OCI-LY1 (cell line): ENCODE results near the gene CSF2RB.
"Not testable (repeated sequence)": the region's sequence is repeated elsewhere in the genome, so short reads cannot be mapped to it uniquely, and the experiment has no call there.

ENCODE experiments used
- H2AFZ ChIP-seq: fragments of 200-600 bp; sonication (generic), shearing (Covaris generic); 2 replicates; pipeline ENCODE4 v1.6.0; 2014; ENCODE audit warnings: antibody characterized with exemption, mild to moderate bottlenecking, low read length
- H3F3A ChIP-seq: fragments of 200-600 bp; sonication (generic), shearing (Covaris generic); 2 replicates; pipeline ENCODE4 v1.6.0; 2014; ENCODE audit warnings: mild to moderate bottlenecking, antibody characterized with exemption, low read length, moderate library complexity; ENCODE audit not compliant: insufficient read depth
- H3K27ac ChIP-seq: fragments of 200-600 bp; sonication (generic); 2 replicates; pipeline ENCODE4 v1.5.1; 2014; ENCODE audit warnings: low read length, mixed run types, mild to moderate bottlenecking, low read depth; ENCODE audit not compliant: poor library complexity, severe bottlenecking
- H3K27me3 ChIP-seq: fragments of 200-600 bp; sonication (generic); 2 replicates; pipeline ENCODE4 v1.6.0; 2014; ENCODE audit warnings: antibody characterized with exemption, mild to moderate bottlenecking, low read length, moderate library complexity; ENCODE audit not compliant: insufficient read depth
- H3K36me3 ChIP-seq: fragments of 200-600 bp; sonication (generic); 2 replicates; pipeline ENCODE4 v1.6.1; 2014; ENCODE audit warnings: mild to moderate bottlenecking, antibody characterized with exemption, low read length, moderate library complexity, mixed read lengths; ENCODE audit not compliant: insufficient read depth
- H3K4me1 ChIP-seq: fragments of 200-600 bp; sonication (generic); 2 replicates; pipeline ENCODE4 v1.5.1; 2014; ENCODE audit warnings: mild to moderate bottlenecking, low read length, moderate library complexity; ENCODE audit not compliant: insufficient read depth, severe bottlenecking
- H3K4me2 ChIP-seq: fragments of 200-600 bp; sonication (generic), shearing (Covaris generic); 2 replicates; pipeline ENCODE4 v1.6.1; 2014; ENCODE audit warnings: low read length
- H3K4me3 ChIP-seq: fragments of 200-600 bp; sonication (generic); 2 replicates; pipeline ENCODE4 v1.5.1; 2014; ENCODE audit warnings: low read length, low read depth, mild to moderate bottlenecking, mixed read lengths; ENCODE audit not compliant: poor library complexity, severe bottlenecking
- H3K79me2 ChIP-seq: fragments of 200-600 bp; shearing (Covaris generic); 2 replicates; pipeline ENCODE4 v1.6.1; 2016; ENCODE audit warnings: mixed run types, low read length, mixed read lengths; ENCODE audit not compliant: insufficient read depth
- H3K9ac ChIP-seq: fragments of 200-600 bp; sonication (generic), shearing (Covaris generic); 2 replicates; pipeline ENCODE4 v1.6.1; 2014; ENCODE audit warnings: mild to moderate bottlenecking, low read length, mixed read lengths
- H3K9me2 ChIP-seq: fragments of 200-600 bp; sonication (generic), shearing (Covaris generic); 2 replicates; pipeline ENCODE4 v1.6.1; 2014; ENCODE audit warnings: low read depth, mild to moderate bottlenecking, low read length, mixed read lengths
- H3K9me3 ChIP-seq: fragments of 200-600 bp; shearing (Covaris generic); 2 replicates; pipeline ENCODE4 v1.6.1; 2014; ENCODE audit warnings: low read length, mixed read lengths
- H4K20me1 ChIP-seq: fragments of 200-600 bp; sonication (generic), shearing (Covaris generic); 2 replicates; pipeline ENCODE4 v1.6.0; 2016; ENCODE audit warnings: mild to moderate bottlenecking, low read length; ENCODE audit not compliant: insufficient read depth
- EZH2 ChIP-seq: fragments of 200-600 bp; sonication (generic), shearing (Covaris generic); IDR thresholded peaks from 2 replicates; pipeline ENCODE4 v1.8.0; 2017; ENCODE audit warnings: borderline replicate concordance, mixed run types, mild to moderate bottlenecking, antibody characterized with exemption, low read length, moderate library complexity, mixed read lengths
- TF ChIP-seq, protein P1 (sequence below): fragments of 200-600 bp; sonication (generic), shearing (Covaris generic); IDR thresholded peaks from 2 replicates; pipeline ENCODE4 v1.5.1; 2017; ENCODE audit warnings: mild to moderate bottlenecking, antibody characterized with exemption, low read length, moderate library complexity, mixed read lengths

Gene CSF2RB

DNA sequence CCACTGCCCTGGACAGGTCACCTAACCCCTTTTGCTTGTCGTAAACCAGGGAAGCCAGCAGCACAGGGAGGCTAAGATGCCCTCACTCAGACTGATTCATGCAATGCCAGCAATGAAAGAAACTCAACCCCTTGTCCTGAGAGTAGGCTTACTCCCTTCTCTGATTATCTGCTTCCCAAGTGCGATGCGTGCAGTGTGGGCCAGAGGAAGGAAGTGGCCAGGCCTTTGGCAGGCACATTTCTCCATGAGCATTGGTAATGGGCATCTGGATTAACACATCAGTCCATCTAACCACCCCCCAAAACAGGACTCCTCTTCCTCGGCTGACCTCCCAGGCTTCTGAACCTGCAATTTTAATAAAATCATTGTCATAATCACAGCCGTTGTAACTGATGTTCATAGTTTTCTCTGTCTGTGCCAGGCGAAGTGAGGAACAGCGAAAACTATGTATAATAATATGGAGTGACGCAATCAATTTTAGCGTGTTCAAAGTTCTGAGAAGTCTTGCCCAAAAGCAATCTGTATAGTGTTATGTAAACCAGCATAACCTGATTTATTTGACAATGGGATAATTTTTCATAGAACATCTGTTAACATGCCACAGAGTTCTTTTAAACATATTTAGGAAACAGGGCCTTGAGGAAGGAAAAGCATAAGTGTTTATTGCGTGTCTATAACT, 71.9 kb downstream of the CSF2RB start:
- Histone ChIP-seq H2AFZ (no peak overlapping the region), H3K4me1 (no peaks in the 10 kb centered on the region), H3K4me2 (no peak overlapping the region), H4K20me1 (no peaks in the 10 kb centered on the region), H3K27me3 (0 out of 2 replicates have a peak, but pooled peaks cover 5% of the 10 kb centered on the region), H3K9me2 (no peaks in the 10 kb centered on the region), H3K9ac (no peak overlapping the region), H3K4me3 (no peak overlapping the region), H3K9me3 (peaks cover 6% of the 10 kb centered on the region; the same call in 1 of the 2 replicates), H3F3A (no peaks in the 10 kb centered on the region), H3K79me2 (no peaks in the 10 kb centered on the region), H3K27ac (no peak overlapping the region), H3K36me3 (no peaks in the 10 kb centered on the region)
- no peak for TF ChIP-seq EZH2
- TF ChIP-seq, protein P1, sequence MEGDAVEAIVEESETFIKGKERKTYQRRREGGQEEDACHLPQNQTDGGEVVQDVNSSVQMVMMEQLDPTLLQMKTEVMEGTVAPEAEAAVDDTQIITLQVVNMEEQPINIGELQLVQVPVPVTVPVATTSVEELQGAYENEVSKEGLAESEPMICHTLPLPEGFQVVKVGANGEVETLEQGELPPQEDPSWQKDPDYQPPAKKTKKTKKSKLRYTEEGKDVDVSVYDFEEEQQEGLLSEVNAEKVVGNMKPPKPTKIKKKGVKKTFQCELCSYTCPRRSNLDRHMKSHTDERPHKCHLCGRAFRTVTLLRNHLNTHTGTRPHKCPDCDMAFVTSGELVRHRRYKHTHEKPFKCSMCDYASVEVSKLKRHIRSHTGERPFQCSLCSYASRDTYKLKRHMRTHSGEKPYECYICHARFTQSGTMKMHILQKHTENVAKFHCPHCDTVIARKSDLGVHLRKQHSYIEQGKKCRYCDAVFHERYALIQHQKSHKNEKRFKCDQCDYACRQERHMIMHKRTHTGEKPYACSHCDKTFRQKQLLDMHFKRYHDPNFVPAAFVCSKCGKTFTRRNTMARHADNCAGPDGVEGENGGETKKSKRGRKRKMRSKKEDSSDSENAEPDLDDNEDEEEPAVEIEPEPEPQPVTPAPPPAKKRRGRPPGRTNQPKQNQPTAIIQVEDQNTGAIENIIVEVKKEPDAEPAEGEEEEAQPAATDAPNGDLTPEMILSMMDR = no peak

GRCh38 chr22:36986242-36986821, 72.9 kb downstream of the CSF2RB start:
- Histone ChIP-seq H3K4me1 (no peaks in the 10 kb centered on the region), H2AFZ (no peak overlapping the region), H3K9me2 (no peaks in the 10 kb centered on the region), H3K79me2 (no peaks in the 10 kb centered on the region), H3K27ac (no peak overlapping the region), H3K27me3 (0 out of 2 replicates have a peak, but pooled peaks cover 5% of the 10 kb centered on the region), H3K4me2 (no peak overlapping the region), H3F3A (no peaks in the 10 kb centered on the region), H4K20me1 (no peaks in the 10 kb centered on the region), H3K4me3 (no peak overlapping the region), H3K9me3 (peaks cover 6% of the 10 kb centered on the region; the same call in 1 of the 2 replicates), H3K9ac (no peak overlapping the region), H3K36me3 (no peaks in the 10 kb centered on the region)
- TF ChIP-seq EZH2 = no peak
- TF ChIP-seq, protein P1 = peak; percentile 88

GRCh38 chr22:36988075-36988832, 74.8 kb downstream of the CSF2RB start:
- TF ChIP-seq EZH2 = no peak
- TF ChIP-seq, protein P1 = no peak
- H3F3A ChIP-seq = no peaks in the 10 kb centered on the region
- H3K9me3 ChIP-seq = peaks cover 6% of the 10 kb centered on the region; the same call in 1 of the 2 replicates
- H4K20me1 ChIP-seq = no peaks in the 10 kb centered on the region
- no peak overlapping the region for H2AFZ ChIP-seq
- no peak overlapping the region for H3K27ac ChIP-seq
- H3K4me3 ChIP-seq = no peak overlapping the region
- 0 out of 2 replicates have a peak, but pooled peaks cover 5% of the 10 kb centered on the region for H3K27me3 ChIP-seq
- no peaks in the 10 kb centered on the region for H3K4me1 ChIP-seq
- no peaks in the 10 kb centered on the region for H3K79me2 ChIP-seq
- H3K36me3 ChIP-seq = no peaks in the 10 kb centered on the region
- H3K9me2 ChIP-seq = no peaks in the 10 kb centered on the region
- no peak overlapping the region for H3K4me2 ChIP-seq
- no peak overlapping the region for H3K9ac ChIP-seq

DNA sequence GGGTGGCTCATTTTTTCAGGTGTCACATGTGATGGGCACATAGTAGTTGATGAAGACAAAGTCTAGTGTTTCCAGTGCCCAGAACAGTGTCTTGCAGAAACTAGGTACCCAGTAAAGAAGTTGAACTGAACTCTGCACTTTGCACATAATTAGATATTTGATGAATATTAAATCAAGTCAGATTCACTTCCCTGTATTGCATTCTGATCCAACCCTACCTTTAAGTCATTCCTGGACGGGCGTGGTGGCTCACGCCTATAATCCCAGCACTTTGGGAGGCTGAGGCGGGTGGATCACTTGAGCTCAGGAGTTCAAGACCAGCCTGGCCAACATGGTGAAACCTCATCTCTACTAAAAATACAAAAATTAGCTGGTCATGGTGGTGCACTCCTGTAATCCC, 75.6 kb downstream of the CSF2RB start:
- not testable (repeated sequence) for H3K79me2 ChIP-seq, H2AFZ ChIP-seq, H3K9me3 ChIP-seq, H3K4me2 ChIP-seq, H3K27ac ChIP-seq, H3F3A ChIP-seq, H3K4me3 ChIP-seq, H3K36me3 ChIP-seq, H3K4me1 ChIP-seq, H3K27me3 ChIP-seq, H4K20me1 ChIP-seq, H3K9me2 ChIP-seq, H3K9ac ChIP-seq
